Measurements from ENCODE around the gene SLC17A9.

Gene SLC17A9, protein sequence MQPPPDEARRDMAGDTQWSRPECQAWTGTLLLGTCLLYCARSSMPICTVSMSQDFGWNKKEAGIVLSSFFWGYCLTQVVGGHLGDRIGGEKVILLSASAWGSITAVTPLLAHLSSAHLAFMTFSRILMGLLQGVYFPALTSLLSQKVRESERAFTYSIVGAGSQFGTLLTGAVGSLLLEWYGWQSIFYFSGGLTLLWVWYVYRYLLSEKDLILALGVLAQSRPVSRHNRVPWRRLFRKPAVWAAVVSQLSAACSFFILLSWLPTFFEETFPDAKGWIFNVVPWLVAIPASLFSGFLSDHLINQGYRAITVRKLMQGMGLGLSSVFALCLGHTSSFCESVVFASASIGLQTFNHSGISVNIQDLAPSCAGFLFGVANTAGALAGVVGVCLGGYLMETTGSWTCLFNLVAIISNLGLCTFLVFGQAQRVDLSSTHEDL

DNA sequence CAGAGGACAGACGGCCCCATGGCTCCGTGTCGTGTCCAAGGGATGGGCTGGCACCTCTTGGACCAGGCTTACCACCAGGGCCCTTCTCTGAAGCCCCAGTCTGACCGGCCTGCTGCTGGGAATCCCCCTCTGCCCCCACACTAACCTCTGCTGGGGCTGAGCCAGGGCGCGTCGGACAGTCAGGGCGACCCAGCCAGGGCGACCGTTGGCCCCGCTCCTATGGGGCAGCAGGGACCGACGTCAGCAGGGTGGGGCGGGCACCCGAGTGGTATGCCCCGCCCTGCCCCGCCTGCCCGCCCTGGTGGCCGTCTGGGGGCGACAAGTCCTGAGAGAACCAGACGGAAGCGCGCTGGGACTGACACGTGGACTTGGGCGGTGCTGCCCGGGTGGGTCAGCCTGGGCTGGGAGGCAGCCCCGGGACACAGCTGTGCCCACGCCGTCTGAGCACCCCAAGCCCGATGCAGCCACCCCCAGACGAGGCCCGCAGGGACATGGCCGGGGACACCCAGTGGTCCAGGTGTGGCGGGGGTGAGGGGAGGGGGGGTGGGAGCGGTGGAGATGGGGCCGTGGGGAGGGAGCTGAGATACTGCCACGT is at the start of gene SLC17A9:
Gene SLC17A9 (plus strand): TSS at position 337 of the 595 bp plus-strand sequence. CDS start 122 bp downstream, at position 459.
- DNase-seq (ENCODE audit: low read depth in 2 of 3, low spot score in 2 of 3): peak; percentile 36 to 65 (median 49)

DNA sequence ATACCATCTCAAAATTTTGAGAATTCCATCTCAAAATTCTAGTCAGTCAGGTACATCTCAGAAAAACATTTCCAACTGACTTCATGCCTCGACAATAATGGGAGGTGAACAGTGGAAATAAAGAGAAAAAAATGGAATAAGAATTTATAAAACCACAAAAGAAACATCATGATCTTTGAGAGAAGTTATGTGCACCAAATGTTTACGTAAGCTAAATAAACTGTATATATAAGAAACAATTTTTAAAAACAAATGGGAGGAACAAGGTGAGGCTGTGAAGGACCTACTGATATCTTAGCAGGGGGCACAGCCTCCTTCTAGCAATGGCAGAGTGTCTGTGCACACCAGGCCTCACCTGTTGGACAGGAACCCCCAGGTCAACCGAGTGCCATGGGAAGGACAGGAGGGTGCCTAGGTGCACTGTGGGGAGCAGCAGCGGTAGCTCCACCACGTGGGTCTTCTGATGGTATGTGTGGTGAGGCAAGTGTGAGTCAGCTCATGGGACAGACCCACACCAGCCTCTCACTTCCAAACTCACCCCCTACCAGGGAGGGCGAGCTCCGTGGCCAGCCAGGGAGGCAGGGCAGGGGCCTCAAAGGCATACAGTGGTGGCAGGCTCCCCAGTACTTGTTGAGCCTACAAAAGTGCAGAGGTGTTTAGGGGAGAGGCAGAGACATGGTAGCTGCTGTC is 49.4 kb upstream of the SLC17A9 start:
- DNase-seq (ENCODE audit: low read depth in 2 of 3, low spot score in 2 of 3): no peak

DNA sequence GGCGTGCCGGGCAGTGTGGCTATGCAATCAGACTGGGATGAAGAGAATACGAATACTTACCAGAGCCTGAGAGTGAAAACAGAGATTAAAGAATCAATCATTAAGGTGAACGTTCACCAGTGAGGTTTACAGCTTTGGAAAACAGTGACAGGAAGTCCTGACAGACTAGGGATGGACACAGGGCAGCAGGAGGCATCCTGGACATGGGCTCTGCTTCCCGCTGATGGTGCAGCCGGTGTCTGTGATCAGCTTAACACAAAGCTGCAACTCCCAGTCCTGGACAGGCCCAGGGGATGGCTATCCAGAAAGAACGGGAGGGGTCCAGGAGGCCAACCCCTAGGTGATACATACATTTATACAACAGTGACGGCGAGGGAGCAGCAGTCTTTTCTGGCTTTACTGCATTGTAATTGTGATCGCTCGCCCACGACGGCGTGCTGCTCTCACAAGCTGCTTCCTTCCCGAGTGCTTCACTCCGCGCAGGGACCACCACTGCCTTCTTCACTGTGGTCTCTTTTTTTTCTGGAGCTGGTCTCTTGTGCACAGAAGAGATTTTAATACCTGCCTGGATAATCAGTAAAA is 46.9 kb upstream of the SLC17A9 start:
- DNase-seq (ENCODE audit: low read depth in 2 of 3, low spot score in 2 of 3): no peak

DNA sequence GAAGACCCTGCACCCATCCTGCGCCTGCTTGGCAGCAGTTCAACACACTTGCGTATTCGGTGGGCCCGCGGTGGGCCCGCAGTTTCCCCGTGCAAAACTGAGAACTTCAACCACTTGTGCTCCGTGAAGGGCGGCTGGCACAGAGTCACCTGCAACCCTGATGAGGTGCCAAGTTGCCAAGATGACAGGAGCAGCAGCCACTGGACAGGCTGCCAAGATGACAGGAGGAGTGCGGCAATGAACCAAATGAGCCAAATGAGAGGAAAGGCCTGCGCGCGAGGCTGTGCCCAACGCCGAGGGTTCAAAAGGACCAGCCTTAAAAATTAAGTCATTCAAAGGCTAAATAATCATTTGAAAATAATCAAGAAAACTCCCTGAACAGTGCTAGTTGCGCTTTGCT is 46.3 kb upstream of the SLC17A9 start:
- DNase-seq (ENCODE audit: low read depth in 2 of 3, low spot score in 2 of 3): no peak

DNA sequence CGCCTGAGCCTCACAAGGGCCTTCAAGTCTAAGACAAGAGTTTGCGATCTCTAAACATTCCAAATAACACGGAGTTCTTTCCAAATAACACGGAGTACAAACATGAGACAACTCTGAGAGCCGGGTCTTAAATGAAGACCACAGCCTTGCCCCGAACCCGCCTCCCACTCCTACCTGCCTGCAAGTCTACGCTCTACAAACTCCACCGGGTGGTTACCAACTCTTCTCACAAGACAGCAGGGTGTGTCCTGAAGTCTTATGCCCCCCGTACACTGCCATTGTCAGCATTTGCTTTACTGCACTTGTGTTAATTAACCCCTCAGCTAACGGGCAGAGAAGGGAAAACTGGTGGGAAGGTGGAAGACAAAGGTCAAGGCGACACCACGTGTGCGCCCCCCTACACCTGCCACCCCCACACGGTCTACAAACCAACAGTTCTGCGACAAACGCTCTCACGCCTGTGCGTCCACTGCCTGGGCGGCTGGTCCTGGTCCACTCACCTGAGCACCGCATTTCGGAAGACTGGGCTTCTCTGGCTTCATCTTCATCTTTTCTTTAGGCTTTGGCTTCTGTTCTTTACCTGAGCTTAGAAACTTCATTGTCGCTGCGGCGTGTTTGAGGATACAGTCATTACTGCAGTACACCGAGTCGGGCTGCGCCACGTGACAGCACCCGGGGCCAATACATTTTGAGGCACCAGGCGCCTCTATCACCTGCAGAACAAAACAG is 45.7 kb upstream of the SLC17A9 start:
- DNase-seq (ENCODE audit: low read depth in 2 of 3, low spot score in 2 of 3): no peak

DNA sequence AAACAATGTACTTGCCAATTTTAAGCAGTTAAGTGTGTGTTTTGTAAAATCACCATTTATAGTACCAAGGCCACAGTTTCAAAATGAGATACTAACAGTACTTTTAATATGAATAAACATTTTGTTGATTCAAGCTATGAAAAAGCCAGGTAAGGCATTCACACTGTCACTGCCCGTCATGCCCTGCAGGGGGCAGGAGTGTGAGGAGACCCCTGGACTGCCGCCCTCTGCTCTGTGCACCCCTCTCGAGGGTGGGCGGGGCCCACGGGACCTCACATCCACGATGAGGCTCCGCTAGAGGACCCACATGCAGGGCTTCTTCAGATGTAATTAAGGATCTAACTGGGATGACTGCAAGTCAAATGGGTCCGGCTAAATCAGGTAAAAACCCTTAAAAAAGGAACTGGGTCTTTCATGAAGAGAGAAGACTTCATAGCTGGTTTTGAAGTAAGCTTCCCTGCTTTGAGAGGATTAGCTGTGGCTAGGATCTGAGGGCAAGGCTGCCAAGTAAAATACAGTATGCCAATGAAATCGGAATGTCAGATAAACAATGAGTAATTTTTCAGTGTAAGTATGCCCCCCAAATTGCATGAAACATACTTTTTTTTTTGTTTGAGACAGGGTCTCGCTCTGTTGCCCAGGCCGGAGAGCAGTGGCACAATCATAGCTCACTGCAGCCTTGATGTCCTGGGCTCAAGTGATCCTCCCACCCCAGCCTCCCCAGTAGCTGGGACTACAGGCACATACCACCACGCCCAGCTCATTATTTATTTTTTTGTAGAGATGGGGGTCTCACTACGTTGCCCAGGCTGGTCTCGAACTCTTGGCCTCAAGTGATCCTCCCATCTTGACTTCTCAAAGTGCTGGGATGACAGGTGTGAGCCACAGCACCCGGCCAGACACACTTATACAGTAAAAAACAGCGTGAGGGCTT is 44.9 kb upstream of the SLC17A9 start:
- DNase-seq (ENCODE audit: low read depth in 2 of 3, low spot score in 2 of 3): no peak

DNA sequence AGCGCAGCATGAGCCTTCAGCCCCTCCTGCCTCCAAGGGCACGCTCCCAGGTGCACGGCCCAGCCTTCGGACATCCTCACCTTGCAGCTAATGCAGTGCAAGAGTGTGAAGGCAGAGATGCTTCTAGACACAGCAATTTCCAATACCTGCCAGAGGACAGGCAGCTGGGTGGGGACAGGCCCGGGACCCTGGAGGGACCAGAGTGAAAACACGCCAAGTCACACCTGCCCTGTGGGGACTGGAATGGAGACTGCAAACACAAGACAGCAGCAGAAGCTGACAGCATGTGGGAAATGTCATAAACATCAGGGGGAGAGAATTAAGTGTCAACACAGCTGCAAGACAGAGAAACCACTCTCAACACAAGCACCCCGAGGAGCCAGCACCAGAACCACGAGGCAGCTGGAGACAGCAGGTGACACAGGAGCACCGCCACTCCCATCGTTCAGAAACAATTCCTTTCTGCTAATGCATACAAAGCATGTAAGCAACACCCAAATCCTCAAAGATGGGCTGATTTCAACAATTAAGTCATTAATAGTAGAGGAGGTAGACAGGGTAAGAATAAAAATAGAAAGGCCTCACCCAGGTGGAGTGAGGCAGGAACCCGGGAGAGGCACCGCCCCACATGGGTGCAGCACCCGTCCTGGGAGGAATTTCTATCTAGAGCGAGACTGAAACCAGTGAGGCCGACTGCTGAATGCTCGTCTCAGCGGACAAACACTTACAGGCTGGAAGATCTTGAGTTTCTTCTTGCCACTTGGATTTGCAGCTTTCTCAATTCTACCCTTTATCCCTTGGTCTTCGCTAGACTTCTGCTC is 43.3 kb upstream of the SLC17A9 start:
- no peak for DNase-seq (ENCODE audit: low read depth in 2 of 3, low spot score in 2 of 3)

DNA sequence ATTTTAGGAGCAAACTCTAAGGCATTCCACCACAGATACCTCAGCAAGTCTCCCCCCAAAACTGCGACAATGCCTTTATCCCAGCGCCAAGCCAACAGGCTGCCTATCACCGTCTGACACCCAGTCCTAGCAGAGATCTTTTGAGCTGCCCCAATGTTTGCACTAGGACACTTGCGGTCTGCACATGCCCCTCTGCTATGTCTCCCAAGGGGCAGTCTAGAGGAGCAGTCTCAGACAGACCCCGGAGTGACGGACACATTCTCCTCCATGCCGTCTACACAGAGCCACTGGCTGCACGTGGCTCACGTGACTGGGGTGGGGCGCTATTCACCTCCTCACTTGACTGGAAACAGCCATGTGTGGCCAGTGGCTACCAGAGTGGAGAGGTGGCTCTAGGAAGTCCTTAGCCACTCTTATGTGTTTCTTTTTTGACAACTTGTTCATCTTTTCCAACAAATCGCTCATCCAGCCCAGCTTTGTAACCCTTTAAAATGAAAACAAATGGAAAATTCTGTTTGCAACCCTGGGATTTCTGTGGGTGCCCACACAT is 42.2 kb upstream of the SLC17A9 start:
- DNase-seq (ENCODE audit: low read depth in 2 of 3, low spot score in 2 of 3): no peak

DNA sequence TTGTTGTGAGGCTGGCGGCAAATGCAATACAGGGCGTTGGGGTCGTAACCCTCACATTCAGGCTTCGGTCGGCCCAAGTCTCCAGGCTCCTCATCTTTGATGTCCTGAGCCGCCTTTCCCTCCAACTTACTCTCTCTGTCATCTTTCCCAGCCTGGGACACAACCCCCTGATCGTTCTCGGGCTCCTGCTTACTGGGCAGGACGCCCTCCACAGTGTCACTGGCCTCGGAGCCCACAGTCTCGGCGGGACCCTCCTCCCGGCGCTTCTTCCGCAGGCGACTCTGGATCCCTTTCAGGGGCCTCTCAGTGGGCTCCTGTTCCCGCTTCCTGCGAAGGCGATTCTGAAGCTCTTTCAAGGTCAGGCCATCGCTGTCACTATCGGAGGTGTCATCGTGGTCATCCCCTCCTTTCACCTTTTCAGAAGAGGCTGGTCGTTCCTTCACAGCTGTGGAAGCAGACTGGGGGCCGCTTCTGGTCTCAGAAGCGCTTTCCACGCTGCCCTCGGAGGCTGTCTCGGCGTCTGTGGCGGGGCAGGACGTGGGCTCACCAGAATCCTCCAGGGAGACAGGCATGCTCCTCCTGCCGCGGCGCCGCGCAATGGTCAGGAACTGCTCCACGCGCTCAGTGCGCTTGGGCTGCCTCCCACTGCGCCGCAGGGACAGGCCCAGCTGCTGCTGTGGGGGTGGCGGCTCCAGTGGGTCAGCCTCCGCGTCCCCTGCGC is 41.6 kb upstream of the SLC17A9 start:
- no peak for DNase-seq (ENCODE audit: low read depth in 2 of 3, low spot score in 2 of 3)

DNA sequence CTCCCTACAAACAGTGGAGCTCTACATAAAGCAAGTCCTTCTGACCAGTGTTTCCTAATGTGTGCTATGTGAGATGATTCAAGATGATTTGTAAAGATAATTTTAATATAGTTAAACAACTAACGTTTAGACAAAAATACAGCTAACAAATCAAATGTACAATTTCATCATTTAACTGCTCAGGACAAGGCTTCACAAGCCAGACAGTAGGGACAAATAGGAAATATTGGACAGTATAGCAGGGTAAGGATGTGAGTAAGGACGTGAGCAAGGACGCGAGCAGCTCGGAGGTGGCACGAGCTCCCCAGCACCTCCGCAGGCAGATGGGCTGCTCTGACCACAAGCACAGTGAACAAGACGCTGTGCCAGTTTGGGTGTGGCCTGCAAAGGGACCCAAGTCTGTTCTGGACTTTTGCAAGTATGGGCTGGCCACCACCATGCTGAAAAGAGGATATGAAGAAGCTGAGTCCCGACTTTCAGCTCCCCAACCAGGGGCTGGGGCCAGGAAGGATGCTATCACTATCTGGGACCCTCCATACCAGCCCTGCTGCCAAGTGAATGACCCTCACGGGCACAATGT is 40.7 kb upstream of the SLC17A9 start:
- DNase-seq (ENCODE audit: low read depth in 2 of 3, low spot score in 2 of 3): no peak

DNA sequence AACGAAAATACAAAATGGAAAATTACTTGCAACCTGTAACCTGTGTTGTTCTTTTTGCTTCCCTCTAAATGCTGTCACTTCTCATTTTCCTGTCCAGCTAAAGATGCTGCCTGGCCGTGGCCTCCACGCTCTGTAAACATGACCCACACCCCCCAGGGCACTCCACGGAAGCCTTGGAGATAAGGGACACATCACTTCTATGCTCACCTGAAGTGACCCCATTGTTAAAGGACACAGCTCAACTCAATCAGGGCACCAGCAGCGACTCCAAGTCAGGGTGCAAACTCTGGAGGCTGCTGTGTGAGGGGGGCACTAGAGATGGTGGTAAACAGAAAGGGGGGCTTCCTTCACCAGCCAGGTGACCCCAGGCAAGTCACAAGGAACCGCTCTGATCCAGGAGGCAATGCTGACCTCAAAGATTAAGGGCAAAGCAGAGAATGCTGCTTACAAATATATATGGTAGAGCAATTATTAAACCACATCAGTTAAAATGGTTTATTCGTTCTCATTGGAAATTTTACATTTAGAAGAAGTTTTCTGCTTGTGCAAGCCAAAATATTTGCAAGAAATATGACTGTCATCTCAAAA is 39.4 kb upstream of the SLC17A9 start:
- DNase-seq (ENCODE audit: low read depth in 2 of 3, low spot score in 2 of 3): no peak

DNA sequence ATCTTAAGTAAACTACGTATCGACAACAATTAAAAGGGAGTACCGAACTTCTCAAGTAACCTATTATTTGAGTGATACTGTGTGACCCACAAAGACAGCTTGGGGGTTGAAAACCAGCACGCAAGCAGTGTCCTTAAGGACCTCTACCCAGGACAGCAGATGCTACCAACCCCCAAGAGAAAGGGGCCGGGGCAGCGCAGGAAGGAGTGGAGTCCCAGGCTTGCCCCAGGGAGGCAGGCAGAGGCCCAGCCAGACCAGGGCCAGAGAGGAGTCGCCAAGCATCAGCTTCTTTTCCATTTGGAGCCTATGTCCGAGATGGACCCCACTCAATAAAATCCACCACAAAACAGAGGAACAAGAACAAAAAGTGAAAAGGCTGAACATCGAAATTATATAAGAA is 38.1 kb upstream of the SLC17A9 start:
- no peak for DNase-seq (ENCODE audit: low read depth in 2 of 3, low spot score in 2 of 3)

DNA sequence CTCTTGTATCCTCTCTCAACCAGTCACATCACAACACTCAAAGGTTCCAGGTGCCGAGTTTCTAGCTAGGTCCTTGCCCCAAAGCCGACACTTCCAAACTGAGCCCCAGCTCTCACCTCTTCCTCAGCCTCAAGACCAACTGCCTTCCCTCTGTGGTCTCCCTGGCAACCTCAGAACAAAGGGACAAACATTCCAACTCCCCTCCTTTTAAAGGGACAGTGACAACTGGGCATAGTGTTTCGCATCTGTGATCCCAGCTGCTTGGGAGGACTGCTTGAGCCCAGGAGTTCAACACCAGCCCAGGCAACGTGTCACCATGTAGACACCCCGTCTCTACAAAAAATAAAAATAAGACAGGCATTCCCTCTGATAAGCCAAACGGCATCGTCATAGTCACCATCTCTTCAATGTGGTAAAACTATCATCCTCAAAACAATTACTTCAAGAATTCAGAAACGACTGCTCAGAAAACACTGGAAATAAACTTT is 37.5 kb upstream of the SLC17A9 start:
- DNase-seq (ENCODE audit: low read depth in 2 of 3, low spot score in 2 of 3): no peak

DNA sequence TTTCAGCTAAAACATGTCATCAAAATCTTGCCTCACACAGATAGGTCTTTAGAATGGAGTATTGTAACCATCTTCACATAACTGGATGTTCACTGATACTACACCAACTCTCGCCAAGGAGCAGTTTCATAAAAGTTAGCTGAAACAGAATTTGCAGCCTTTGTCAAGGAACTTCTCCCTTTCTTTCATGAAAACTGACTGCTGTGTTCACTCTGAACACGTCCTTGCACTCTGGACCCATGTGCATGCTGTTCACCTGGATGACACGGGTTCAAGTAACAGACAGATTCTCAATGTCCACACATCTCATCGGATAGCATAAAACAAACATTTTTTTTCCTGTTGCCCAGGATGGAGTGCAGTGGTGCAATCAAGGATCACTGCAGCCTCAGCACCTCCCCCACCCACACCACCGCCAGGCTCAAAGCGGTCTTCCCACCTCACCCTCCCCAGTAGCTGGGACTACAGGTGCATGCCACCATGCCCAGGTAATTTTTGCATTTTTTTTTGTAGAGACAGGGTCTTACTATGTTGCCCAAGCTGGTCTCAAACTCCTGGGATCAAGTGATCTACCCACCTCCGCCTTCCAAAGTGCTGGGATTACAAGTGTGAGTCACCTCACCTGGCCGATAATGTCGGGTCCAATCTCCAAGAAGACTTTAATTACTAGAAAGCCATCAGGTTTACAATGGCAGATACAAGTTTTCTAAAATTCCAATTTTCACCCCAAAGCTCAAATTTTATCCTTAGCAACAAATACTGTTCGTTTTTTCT is 35.6 kb upstream of the SLC17A9 start:
- no peak for DNase-seq (ENCODE audit: low read depth in 2 of 3, low spot score in 2 of 3)

DNA sequence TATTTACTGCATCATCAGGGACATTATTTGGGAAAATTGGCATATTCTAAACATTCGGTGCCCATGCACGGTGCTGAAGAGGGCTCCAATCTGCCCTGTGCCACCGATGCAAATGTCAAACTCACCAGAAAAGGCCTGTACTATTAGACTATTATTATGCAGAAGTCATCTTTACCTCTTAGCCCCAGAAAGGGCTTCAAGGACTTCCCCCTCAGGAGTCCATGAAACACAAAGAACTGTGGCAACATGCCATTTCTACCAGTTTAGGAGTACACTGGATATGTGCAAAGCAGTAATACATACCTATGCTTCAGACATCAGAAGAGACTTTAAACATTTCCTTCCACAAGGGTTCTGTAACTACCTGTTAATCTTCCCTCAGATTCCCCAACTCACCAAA is 34.8 kb upstream of the SLC17A9 start:
- no peak for DNase-seq (ENCODE audit: low read depth in 2 of 3, low spot score in 2 of 3)

DNA sequence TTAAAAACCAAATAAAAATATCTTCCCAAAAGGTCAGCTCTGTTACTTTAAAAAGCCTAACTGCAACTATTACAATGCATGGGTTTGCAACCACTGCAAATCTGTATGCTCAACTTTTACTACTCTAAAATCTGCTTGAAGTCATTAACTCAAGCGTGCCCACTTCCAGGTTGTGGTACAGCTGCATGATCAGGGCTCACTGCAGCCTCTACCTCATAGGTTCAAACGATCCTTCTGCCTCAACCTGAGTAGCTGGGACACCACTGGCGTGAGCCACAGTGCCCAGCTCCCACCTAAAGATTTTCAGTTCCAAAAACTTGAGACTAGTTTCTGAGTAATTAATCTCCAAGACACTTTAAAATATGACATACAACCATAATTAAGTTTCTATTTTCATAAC is 34.4 kb upstream of the SLC17A9 start:
- no peak for DNase-seq (ENCODE audit: low read depth in 2 of 3, low spot score in 2 of 3)

DNA sequence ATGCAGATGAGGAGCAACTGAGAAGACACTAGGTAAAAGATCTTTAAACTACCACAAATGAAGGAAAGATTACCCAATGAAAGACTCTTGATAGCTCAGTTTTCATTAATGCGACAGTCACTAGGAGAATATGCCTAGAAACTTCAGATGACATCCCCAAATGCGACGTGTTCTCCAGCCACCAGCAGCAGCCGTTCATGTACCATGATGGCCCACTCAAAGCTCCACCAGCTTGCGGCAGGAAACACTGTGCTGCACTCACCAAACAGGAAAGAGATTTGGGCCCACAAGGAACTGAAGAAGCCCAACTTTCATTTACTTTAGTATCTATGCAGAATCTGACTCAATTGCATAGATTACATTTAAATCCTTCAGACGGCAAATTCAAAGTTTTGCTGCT is 33.7 kb upstream of the SLC17A9 start:
- no peak for DNase-seq (ENCODE audit: low read depth in 2 of 3, low spot score in 2 of 3)
